ENCODE measurements around the gene STARD8. TPM values are rescaled to one million over a fixed set of nuclear protein-coding genes. Genes with fewer than 3 reads are reported as not detected.

Gene STARD8
- total RNA-seq, 1 donor = 1.4 TPM

DNA sequence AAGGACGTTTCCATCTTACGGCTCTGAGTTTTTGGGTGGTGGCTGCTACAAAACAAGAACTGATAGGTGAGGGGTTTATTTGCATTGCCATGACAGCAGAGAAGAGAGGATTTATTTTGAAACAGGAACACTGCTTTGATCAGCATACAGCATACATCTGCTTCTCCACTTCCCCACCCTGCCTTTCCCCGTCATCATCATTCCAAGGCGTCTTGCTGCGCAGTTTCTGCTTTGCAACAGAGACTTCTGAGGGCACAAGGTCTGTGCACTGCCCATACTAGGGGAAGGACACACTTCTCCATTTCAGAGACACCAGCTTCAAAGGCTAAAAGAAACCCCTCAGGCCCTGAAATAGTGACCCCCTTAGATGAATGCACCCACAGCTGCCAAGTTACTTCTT is 19.1 kb downstream of the STARD8 start:
- TF ChIP-seq, protein P1, sequence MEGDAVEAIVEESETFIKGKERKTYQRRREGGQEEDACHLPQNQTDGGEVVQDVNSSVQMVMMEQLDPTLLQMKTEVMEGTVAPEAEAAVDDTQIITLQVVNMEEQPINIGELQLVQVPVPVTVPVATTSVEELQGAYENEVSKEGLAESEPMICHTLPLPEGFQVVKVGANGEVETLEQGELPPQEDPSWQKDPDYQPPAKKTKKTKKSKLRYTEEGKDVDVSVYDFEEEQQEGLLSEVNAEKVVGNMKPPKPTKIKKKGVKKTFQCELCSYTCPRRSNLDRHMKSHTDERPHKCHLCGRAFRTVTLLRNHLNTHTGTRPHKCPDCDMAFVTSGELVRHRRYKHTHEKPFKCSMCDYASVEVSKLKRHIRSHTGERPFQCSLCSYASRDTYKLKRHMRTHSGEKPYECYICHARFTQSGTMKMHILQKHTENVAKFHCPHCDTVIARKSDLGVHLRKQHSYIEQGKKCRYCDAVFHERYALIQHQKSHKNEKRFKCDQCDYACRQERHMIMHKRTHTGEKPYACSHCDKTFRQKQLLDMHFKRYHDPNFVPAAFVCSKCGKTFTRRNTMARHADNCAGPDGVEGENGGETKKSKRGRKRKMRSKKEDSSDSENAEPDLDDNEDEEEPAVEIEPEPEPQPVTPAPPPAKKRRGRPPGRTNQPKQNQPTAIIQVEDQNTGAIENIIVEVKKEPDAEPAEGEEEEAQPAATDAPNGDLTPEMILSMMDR (IDR thresholded peaks at IDR 0.05; ENCODE audit: extremely low read depth, low read depth, low read length) = no peak
- no peak overlapping the region for H3K4me2 ChIP-seq (ENCODE audit: insufficient read depth, low read length)
- no peaks in the 10 kb centered on the region for H3K79me2 ChIP-seq (ENCODE audit: insufficient read depth, low read length)
- H4K20me1 ChIP-seq (ENCODE audit: insufficient read depth, low read length) = peaks cover 6% of the 10 kb centered on the region
- H3K4me1 ChIP-seq (ENCODE audit: insufficient read depth, low read length) = no peaks in the 10 kb centered on the region
- H3K4me3 ChIP-seq (ENCODE audit: insufficient read depth, low read length) = no peak overlapping the region
- no peak overlapping the region for H3K27ac ChIP-seq (ENCODE audit: low read depth, low read length)
- no peaks in the 10 kb centered on the region for H3K9me3 ChIP-seq (ENCODE audit: low read depth, low read length)
- H2AFZ ChIP-seq (ENCODE audit: low read length) = no peak overlapping the region
- no peaks in the 10 kb centered on the region for H3K36me3 ChIP-seq (ENCODE audit: insufficient read depth, low read length)
- H3K27me3 ChIP-seq (ENCODE audit: insufficient read depth, low read length) = peaks cover 16% of the 10 kb centered on the region
- no peak for DNase-seq (ENCODE audit: insufficient read length, low spot score, missing footprints)

DNA sequence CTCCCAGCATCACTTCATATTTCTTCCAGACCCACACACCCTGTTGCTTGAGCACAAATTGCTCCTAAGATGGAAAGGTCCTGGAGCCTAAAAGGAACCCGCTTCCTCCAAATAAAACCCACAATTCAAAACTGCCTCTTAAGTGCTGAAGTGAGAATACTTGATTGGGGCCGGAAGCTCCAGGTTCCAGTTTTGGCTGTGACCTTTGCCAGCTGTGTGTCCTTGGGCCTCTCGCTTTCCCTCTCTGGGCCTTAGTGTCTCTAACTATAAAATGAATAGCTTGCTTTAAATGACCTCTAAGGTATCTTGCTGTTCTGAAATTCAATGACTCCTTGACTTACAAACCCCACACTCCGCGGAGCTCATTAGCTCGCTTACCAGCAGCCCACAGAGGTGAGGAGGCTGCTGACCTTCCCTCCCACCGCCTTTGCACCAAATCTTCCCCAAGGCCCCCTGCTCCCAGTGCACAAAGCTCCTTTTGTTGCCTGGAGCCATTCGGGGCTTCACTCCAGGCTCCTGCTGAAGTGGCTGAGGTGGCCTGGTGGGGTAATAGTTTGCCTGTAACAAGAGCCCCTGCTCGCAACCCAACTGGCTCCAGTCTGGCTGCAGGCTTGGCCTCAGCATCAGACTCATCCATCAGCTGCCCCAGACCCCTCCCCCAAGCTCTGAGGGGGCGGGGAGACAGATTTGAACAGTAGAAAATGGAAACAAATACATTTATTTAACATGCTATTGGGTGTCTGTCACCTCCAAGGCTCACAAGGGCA is 21.8 kb downstream of the STARD8 start:
- no peak overlapping the region for H2AFZ ChIP-seq (ENCODE audit: low read length)
- DNase-seq (ENCODE audit: insufficient read length, low spot score, missing footprints) = no peak
- peaks cover 6% of the 10 kb centered on the region for H4K20me1 ChIP-seq (ENCODE audit: insufficient read depth, low read length)
- H3K79me2 ChIP-seq (ENCODE audit: insufficient read depth, low read length) = no peaks in the 10 kb centered on the region
- H3K4me1 ChIP-seq (ENCODE audit: insufficient read depth, low read length) = no peaks in the 10 kb centered on the region
- H3K36me3 ChIP-seq (ENCODE audit: insufficient read depth, low read length) = no peaks in the 10 kb centered on the region
- H3K27me3 ChIP-seq (ENCODE audit: insufficient read depth, low read length) = peaks cover 19% of the 10 kb centered on the region
- H3K4me3 ChIP-seq (ENCODE audit: insufficient read depth, low read length) = no peak overlapping the region
- TF ChIP-seq, protein P1 (IDR thresholded peaks at IDR 0.05; ENCODE audit: extremely low read depth, low read depth, low read length) = no peak
- H3K9me3 ChIP-seq (ENCODE audit: low read depth, low read length) = no peaks in the 10 kb centered on the region
- H3K4me2 ChIP-seq (ENCODE audit: insufficient read depth, low read length) = no peak overlapping the region
- no peak overlapping the region for H3K27ac ChIP-seq (ENCODE audit: low read depth, low read length)

DNA sequence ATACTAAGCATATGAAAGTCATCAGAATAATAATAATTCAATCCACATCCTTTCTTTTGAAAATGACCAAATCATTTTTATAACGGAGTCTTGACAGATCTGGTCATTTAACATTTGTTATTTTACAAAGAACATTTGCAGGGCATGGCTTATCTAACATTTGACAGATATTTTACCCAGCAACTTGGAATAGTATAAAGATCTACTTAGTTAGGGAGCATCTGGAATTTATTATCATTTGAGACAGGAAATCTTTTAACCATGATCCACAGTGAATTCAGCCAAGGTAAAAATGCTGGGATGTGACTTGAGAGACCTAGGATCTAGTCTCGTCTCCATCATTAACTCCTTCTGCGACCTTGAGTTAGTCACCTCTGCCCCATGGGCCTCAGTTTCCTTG is 22.4 kb downstream of the STARD8 start:
- no peak overlapping the region for H3K27ac ChIP-seq (ENCODE audit: low read depth, low read length)
- TF ChIP-seq, protein P1 (IDR thresholded peaks at IDR 0.05; ENCODE audit: extremely low read depth, low read depth, low read length) = no peak
- H4K20me1 ChIP-seq (ENCODE audit: insufficient read depth, low read length) = peaks cover 6% of the 10 kb centered on the region
- no peaks in the 10 kb centered on the region for H3K4me1 ChIP-seq (ENCODE audit: insufficient read depth, low read length)
- no peaks in the 10 kb centered on the region for H3K9me3 ChIP-seq (ENCODE audit: low read depth, low read length)
- H3K36me3 ChIP-seq (ENCODE audit: insufficient read depth, low read length) = no peaks in the 10 kb centered on the region
- no peak for DNase-seq (ENCODE audit: insufficient read length, low spot score, missing footprints)
- peaks cover 16% of the 10 kb centered on the region for H3K27me3 ChIP-seq (ENCODE audit: insufficient read depth, low read length)
- no peak overlapping the region for H2AFZ ChIP-seq (ENCODE audit: low read length)
- H3K4me3 ChIP-seq (ENCODE audit: insufficient read depth, low read length) = no peak overlapping the region
- H3K4me2 ChIP-seq (ENCODE audit: insufficient read depth, low read length) = no peak overlapping the region
- H3K79me2 ChIP-seq (ENCODE audit: insufficient read depth, low read length) = no peaks in the 10 kb centered on the region

DNA sequence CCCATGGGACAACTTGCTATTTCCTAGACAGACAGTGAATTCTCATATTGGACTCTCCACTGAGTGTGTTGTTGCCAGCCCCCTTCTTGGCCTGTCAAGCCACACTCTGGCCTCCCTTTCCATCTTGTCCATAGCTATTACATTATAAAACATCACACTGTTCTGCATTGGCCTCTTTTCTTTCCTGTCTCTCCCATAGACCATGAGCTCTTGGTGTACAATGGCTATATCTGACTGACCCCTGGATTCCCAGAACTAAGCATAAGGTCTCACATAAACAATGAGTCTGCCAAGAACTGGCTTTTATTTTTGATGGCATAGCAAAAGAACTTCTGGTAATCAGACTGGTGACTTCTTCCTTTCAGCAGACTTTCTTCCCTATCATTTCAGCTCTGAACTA is 23.8 kb downstream of the STARD8 start:
- Histone ChIP-seq H3K4me1 (ENCODE audit: insufficient read depth, low read length) (peaks cover 3% of the 10 kb centered on the region), H4K20me1 (ENCODE audit: insufficient read depth, low read length) (peaks cover 6% of the 10 kb centered on the region), H3K4me2 (ENCODE audit: insufficient read depth, low read length) (no peak overlapping the region), H3K79me2 (ENCODE audit: insufficient read depth, low read length) (no peaks in the 10 kb centered on the region), H3K27ac (ENCODE audit: low read depth, low read length) (no peak overlapping the region), H3K27me3 (ENCODE audit: insufficient read depth, low read length) (peaks cover 16% of the 10 kb centered on the region), H3K4me3 (ENCODE audit: insufficient read depth, low read length) (no peak overlapping the region), H3K9me3 (ENCODE audit: low read depth, low read length) (no peaks in the 10 kb centered on the region), H2AFZ (ENCODE audit: low read length) (no peak overlapping the region), H3K36me3 (ENCODE audit: insufficient read depth, low read length) (no peaks in the 10 kb centered on the region)
- DNase-seq (ENCODE audit: insufficient read length, low spot score, missing footprints) = no peak
- TF ChIP-seq, protein P1 (IDR thresholded peaks at IDR 0.05; ENCODE audit: extremely low read depth, low read depth, low read length) = no peak

Measured in osteoblast (primary cell).